Large intestine (tissue), 3 donors: ENCODE data around the gene DIAPH3. TPM values are rescaled to one million over a fixed set of nuclear protein-coding genes. Genes with fewer than 3 reads are reported as not detected.
A peak's percentile ranks its signal among the peaks of the same experiment; 100 is the strongest.

Experiments used
- DNase-seq, 2 donors: peaks; one replicate each; pipeline versions ENCODE4 v3.0.0 to v3.0.0-alpha.2; 2013
- H3K27ac ChIP-seq: one replicate; pipeline ENCODE4 v1.5.1; 2013; ENCODE audit warnings: low read length
- H3K27me3 ChIP-seq: 2 replicates; pipeline ENCODE4 v1.6.1; 2013; ENCODE audit warnings: low read length; ENCODE audit not compliant: control insufficient read depth, insufficient read depth
- H3K36me3 ChIP-seq: 2 replicates; pipeline ENCODE4 v1.6.1; 2013; ENCODE audit warnings: low read length; ENCODE audit not compliant: control insufficient read depth, insufficient read depth
- H3K4me1 ChIP-seq: one replicate; pipeline ENCODE4 v1.6.1; 2013; ENCODE audit warnings: low read length; ENCODE audit not compliant: control insufficient read depth, insufficient read depth
- H3K4me3 ChIP-seq: one replicate; pipeline ENCODE4 v1.5.1; 2013; ENCODE audit warnings: low read length
- H3K9me3 ChIP-seq: one replicate; pipeline ENCODE4 v1.6.1; 2013; ENCODE audit warnings: mild to moderate bottlenecking, low read depth, low read length, moderate library complexity; ENCODE audit not compliant: control insufficient read depth
- WGBS: methylation state at CpG from one replicate; pipeline ENCODE4 v1.1.5; 2013; ENCODE audit warnings: low lambda C conversion rate; ENCODE audit not compliant: insufficient coverage; 5-methylcytosine and 5-hydroxymethylcytosine counted together
- polyA plus RNA-seq: library from polyadenylated mRNA; unstranded; fragments of 120-200 nt; gene quantifications from one replicate; pipeline ENCODE4 v1.2.1, GENCODE V29; 2013

Gene DIAPH3
- polyA plus RNA-seq, 1 donor, result 5.3 TPM

DNA sequence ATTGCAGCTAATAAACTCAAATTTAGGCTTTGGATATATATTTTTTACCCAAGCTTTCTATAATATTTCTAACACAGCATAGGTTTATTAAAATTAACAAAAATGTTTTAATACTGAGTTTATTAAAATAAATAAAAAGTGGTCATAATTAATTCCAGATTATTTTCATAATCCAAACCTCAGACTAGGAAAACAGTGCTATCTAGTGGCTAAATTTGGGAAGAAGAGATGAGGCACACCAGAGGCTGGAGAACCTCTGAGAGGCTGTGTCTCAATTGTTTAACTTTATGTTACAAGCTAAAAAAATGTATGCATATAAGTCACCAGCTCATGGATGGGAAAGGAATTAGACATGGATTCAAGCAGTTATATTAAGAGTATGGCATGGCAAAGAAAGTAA is 392.5 kb downstream of the DIAPH3 start:
- H3K4me1 ChIP-seq, result no peaks in the 10 kb centered on the region
- no peaks in the 10 kb centered on the region for H3K36me3 ChIP-seq
- no peaks in the 10 kb centered on the region for H3K27me3 ChIP-seq
- no peaks in the 10 kb centered on the region for H3K9me3 ChIP-seq
- DNase-seq, result no peak
- H3K4me3 ChIP-seq, result no peak overlapping the region
- no peak overlapping the region for H3K27ac ChIP-seq

DNA sequence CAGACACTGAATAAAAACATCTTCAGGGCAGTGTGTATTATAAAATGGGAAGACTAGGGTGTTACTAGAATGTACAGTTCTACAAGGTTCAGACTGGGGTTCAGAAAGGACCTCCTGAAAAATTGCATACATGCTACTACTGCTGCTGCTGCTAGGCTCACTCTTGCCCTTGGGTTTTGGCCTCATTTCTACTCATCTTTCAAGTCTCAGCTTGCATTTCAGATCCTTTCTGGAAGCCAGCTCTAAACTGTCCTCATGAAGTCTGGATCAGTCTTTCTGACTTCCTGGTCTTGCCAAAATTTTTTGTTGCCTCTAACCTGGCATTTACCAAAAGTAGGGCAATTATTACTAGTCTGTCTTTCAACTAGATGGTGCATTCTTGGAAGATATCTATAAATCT is 393.3 kb downstream of the DIAPH3 start:
- H3K4me3 ChIP-seq, result no peak overlapping the region
- H3K27ac ChIP-seq, result no peak overlapping the region
- H3K36me3 ChIP-seq, result no peaks in the 10 kb centered on the region
- no peak for DNase-seq
- H3K27me3 ChIP-seq, result no peaks in the 10 kb centered on the region
- no peaks in the 10 kb centered on the region for H3K9me3 ChIP-seq
- no peaks in the 10 kb centered on the region for H3K4me1 ChIP-seq

DNA sequence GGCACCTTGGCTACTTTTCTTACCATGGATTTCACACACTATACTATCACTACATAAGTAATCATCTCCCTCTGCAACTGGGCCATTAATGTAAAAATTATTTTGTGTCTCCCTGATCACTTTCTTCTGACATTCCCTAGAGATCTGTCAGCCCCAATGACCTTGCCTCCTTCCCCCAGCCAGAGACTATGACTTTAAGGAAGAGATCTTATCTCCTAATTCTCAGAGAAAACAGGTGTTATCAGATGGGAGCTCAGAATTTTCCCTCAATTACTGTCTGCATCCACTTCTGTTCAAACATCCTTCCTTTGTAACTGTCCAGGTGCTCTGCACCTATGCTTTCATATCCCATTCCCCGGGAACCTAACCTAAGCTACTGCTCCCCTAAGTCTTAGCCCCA is 397.5 kb downstream of the DIAPH3 start:
- Histone ChIP-seq H3K27me3 (no peaks in the 10 kb centered on the region), H3K9me3 (no peaks in the 10 kb centered on the region), H3K36me3 (no peaks in the 10 kb centered on the region), H3K4me1 (no peaks in the 10 kb centered on the region), H3K4me3 (no peak overlapping the region), H3K27ac (no peak overlapping the region)
- 78% methylated on average over 1 of the region's 1 CpG for WGBS
- DNase-seq, result no peak

DNA sequence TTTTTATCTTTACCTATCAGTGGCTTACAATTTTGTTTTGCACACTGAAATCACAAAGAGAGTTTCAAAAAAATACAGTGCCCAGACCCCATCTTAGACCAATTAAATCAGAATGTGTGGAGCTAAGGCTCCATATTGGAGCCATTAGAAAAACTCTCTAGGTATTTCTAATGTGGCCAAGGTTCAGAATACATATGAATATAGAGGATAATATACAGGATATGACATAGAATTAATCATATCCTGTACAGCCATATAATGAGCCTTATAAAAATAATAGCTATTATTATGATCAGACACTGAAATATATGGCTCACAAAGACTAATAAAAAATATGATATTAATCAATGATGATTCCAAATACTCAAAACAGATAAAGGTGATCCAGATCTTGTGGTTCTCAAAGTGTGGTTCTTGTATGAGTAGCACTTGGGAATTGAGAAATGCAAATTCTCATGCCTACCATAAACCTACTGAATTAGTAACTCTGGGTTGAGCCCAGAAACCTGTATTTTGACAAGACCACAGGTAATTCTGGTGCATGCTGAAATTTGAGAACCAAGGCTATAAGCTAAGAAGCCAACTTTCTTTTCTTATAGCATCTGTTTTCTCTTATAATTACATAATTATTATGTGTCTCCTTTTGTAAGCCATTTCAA is 408.0 kb downstream of the DIAPH3 start:
- Histone ChIP-seq H3K9me3 (no peaks in the 10 kb centered on the region), H3K27me3 (no peaks in the 10 kb centered on the region), H3K4me3 (no peak overlapping the region), H3K36me3 (no peaks in the 10 kb centered on the region), H3K4me1 (no peaks in the 10 kb centered on the region), H3K27ac (no peak overlapping the region)
- DNase-seq, result no peak

DNA sequence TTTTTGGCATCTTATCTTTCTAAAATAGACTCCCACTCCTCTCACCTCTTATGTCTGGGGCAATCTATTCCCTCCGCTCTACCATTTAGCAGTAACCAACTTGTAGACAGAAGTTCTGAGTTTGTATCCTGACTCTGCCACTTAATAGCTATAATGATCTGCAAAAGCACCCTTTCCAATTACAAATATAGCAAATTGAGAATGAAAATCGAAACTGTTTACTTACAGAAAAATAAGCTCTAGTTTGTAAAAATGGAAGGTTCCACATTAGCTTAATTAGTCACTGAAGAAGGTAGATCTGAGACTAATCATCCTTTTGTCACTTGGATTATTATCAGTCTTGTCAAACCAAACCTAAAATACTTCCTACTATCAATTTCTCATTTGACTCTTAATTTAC is 409.3 kb downstream of the DIAPH3 start:
- no peaks in the 10 kb centered on the region for H3K9me3 ChIP-seq
- no peaks in the 10 kb centered on the region for H3K27me3 ChIP-seq
- H3K27ac ChIP-seq, result no peak overlapping the region
- H3K4me3 ChIP-seq, result no peak overlapping the region
- H3K36me3 ChIP-seq, result no peaks in the 10 kb centered on the region
- DNase-seq, result no peak
- H3K4me1 ChIP-seq, result no peaks in the 10 kb centered on the region
- 67% methylated on average over 1 of the region's 2 CpGs for WGBS

DNA sequence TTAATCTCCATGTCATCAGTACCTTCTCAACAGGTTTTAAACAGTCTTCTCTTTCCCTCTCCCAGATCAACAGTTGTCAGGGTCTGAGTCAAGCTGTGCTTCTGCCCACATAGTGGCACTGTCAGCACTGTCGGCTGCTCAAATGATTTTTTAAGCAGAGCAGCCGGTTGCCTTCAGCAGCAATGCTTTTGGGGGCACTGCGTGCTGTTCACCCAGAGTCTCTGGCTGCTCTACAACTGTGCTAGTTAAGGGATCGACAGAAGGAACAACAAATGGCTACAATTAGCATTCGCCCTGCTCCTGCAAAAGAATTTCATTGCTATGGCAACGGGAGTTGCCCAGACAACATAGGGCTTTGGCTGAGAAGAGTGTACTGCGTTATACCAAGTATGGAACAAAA is 412.9 kb downstream of the DIAPH3 start:
- Histone ChIP-seq H3K9me3 (no peaks in the 10 kb centered on the region), H3K27me3 (no peaks in the 10 kb centered on the region), H3K4me3 (no peak overlapping the region), H3K36me3 (no peaks in the 10 kb centered on the region), H3K4me1 (no peaks in the 10 kb centered on the region), H3K27ac (no peak overlapping the region)
- peak in 1 of 2 donors; percentile 47 for DNase-seq
- WGBS, result no CpG with 5 or more reads among the region's 7 CpGs

DNA sequence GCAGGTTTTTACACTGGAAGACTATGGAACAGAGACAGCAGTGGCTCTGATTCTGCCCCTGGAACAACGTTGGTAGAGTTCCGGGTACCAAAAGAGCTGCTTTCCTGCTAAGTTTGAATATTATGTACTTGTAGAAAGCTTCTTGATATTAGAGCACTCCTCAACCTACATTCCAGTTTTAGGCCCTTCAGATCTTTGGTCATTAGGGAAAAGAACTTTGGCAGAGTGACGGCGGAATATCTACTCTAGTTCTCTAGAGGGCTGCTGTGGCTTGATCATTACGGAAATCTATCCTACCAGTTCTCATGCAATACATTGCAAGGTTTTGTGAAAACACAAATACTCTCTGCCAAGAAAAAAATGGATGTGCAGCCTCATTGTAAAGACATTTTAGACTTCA is 415.7 kb downstream of the DIAPH3 start:
- Histone ChIP-seq H3K27me3 (no peaks in the 10 kb centered on the region), H3K27ac (no peak overlapping the region), H3K36me3 (no peaks in the 10 kb centered on the region), H3K9me3 (no peaks in the 10 kb centered on the region), H3K4me3 (no peak overlapping the region), H3K4me1 (peaks cover 3% of the 10 kb centered on the region)
- WGBS, result no CpG with 5 or more reads among the region's 5 CpGs
- DNase-seq, result no peak

DNA sequence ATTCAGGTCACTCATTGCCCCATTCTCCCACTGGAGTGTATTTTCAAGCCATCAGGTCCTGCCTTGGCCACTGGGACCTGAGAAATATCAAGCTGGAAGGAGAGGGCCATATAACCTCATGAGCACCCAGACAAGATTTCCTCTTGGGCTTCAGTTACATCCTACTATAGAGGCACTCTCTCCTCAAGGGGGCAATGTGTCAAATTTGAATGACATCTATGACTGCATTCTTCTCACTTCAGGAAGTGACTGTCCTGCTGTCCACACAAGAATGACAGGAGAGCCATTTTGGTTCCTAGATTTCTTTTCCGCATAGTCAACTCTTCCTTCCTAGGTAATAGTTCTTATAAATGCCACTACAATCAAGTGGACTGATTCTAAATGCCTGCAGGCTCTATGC is 416.2 kb downstream of the DIAPH3 start:
- H3K36me3 ChIP-seq, result no peaks in the 10 kb centered on the region
- H3K27ac ChIP-seq, result no peak overlapping the region
- H3K27me3 ChIP-seq, result no peaks in the 10 kb centered on the region
- no CpG with 5 or more reads among the region's 1 CpG for WGBS
- no peak overlapping the region for H3K4me3 ChIP-seq
- peaks cover 3% of the 10 kb centered on the region for H3K4me1 ChIP-seq
- no peaks in the 10 kb centered on the region for H3K9me3 ChIP-seq
- no peak for DNase-seq

DNA sequence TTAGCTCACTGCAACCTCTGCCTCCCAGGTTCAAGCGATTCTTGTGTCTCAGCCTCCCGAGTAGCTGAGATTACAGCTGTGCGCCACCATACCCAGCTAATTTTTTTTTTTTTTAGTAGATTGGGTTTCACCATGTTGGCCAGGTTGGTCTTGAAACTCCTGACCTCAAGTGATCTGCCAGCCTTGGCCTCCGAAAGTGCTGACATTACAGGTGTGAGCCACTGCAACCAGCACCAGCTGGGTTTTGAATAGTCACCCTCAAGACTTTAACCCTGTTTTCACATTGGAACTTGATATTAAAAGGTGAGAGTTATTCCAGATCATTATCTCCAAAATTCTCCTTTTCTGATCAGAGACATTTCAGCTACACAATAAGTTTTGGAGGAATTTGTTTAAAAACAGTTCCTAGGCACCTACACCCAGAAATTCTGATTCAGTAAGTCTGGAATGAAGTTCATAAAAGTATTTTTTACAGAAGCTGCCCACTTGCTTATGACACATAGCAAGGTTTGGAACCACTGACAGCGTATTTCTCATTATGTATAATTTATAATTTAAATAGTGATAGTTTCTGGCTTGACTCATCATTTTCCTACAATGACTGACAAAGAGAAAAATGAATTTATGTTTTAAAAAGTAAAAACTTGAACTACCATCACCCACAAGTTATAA is 417.3 kb downstream of the DIAPH3 start:
- H3K9me3 ChIP-seq, result no peaks in the 10 kb centered on the region
- H3K4me1 ChIP-seq, result peaks cover 3% of the 10 kb centered on the region
- H3K36me3 ChIP-seq, result no peaks in the 10 kb centered on the region
- DNase-seq, result no peak
- WGBS, result 71% methylated on average over 4 of the region's 5 CpGs
- H3K27me3 ChIP-seq, result no peaks in the 10 kb centered on the region
- no peak overlapping the region for H3K4me3 ChIP-seq
- H3K27ac ChIP-seq, result no peak overlapping the region

DNA sequence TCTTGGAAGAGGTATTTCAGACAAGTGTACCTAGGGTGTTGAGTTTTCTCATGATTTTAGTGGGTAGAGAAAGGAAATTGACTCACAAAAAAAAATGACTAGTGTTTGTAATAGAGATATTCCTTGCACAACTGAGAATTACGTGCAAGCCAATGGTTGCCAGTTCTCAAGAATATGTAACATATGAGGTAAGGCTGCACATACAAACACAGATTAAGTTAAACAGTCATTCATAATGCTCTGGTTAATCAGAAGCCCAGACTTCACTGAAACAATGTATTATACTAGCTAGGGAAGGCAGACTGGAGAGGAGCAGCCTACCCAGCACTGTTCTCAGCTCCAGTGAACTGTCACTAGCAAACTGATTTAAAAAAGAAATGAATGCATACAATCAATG is 418.3 kb downstream of the DIAPH3 start:
- Histone ChIP-seq H3K36me3 (no peaks in the 10 kb centered on the region), H3K9me3 (no peaks in the 10 kb centered on the region), H3K27me3 (no peaks in the 10 kb centered on the region), H3K4me3 (no peak overlapping the region), H3K4me1 (peaks cover 3% of the 10 kb centered on the region), H3K27ac (peak overlapping the region; percentile 10)
- WGBS, result no CpG with 5 or more reads among the region's 1 CpG
- DNase-seq, result peak in 1 of 2 donors; percentile 69

DNA sequence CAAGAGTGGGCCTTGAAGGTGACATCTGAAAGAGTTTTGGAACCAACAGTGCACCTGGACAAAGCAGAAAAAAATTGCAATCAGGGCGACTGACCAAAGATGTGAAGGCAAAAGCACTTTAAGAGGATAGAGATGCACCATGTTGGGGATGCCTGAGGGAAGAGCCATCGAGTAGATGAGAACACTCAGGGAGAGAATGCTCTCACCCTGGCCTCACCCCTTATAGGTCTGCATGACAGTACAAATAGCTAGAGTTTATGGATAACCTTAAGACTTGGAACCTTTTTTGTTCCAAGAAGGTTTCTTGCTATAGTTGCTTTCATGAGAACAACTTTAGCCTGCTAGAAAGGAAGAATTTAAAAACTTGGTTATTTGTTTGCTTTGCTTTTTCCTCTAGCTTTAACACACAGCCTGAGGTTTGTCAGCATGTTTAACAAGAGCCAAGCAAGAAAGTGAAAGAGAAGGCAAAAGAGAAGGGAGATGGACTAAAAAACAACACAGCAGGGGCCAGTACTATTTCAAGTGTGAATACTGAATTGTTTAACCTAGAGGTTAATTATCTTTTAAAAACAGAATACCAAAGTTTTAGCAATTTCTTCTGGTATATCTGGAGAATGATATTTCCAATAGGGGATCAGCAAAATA is 418.9 kb downstream of the DIAPH3 start:
- peak in 1 of 2 donors; percentile 38 for DNase-seq
- Histone ChIP-seq H3K4me1 (peaks cover 3% of the 10 kb centered on the region), H3K27ac (peak overlapping the region; percentile 10), H3K36me3 (no peaks in the 10 kb centered on the region), H3K27me3 (no peaks in the 10 kb centered on the region), H3K9me3 (no peaks in the 10 kb centered on the region), H3K4me3 (no peak overlapping the region)
- WGBS, result no CpG with 5 or more reads among the region's 2 CpGs
